Measurements from ENCODE around the gene SPAG17. TPM values are rescaled to one million over a fixed set of nuclear protein-coding genes. Genes with fewer than 3 reads are reported as not detected.
A peak's percentile ranks its signal among the peaks of the same experiment; 100 is the strongest.

SPAG17 gene
- total and polyA plus RNA-seq, 8 donors = 1.3 to 18.3 (median 9.7) TPM

DNA sequence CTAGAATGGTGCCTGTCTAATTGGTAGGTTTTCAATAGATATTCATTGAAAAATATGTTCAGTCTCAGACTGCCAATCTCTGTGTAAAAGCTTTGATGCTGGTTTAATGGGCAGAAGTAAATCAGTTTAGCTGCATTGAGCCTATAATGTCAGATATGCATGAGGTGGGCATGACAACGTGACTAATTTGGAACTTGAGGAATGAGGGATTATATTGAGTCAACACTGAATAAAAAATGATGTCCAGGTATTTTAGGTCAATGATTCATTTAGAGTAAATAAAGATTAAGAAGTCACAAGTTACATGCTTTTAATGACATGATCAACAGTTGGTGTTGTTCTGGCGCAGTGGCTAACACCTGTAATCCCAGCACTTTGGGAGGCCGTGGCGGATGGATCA, 252.5 kb downstream of the SPAG17 start:
- no peak for ATAC-seq
- H3K27me3 ChIP-seq = no peaks in the 10 kb centered on the region

DNA sequence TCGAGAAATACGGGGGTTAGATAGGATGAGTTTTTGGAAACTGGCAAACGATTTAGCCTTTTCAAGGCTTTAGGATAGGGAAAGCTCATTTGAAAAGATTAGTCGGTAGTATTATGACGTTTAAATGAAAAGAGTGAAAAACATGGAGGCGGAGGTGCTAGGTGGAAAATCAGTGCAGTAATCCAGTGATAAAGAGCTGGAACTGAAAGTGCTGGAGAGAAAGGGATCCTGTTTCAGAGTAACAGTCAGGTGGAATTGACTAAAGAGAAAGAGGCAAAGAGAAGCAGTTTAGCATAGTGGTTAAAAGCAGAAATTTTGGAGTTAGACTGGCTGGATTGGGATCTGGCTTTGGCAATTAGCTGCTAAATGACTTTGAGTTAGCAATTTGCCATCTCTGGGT, 254.5 kb downstream of the SPAG17 start:
- peak overlapping the region in 1 of 2 donors; percentile 97 for H3K27ac ChIP-seq
- intact Hi-C loops (cut with DNase I) = no loop called here

More for the DNA sequence above, 252.5 kb downstream of the SPAG17 start:
- H3K4me3 ChIP-seq = no peak overlapping the region
- no peaks in the 10 kb centered on the region for H3K9me3 ChIP-seq
- H3K4me1 ChIP-seq = peaks cover 6 to 31% of the 10 kb centered on the region in 2 donors
- intact Hi-C loops (cut with DNase I) = no loop called here
- TF ChIP-seq, protein P1, sequence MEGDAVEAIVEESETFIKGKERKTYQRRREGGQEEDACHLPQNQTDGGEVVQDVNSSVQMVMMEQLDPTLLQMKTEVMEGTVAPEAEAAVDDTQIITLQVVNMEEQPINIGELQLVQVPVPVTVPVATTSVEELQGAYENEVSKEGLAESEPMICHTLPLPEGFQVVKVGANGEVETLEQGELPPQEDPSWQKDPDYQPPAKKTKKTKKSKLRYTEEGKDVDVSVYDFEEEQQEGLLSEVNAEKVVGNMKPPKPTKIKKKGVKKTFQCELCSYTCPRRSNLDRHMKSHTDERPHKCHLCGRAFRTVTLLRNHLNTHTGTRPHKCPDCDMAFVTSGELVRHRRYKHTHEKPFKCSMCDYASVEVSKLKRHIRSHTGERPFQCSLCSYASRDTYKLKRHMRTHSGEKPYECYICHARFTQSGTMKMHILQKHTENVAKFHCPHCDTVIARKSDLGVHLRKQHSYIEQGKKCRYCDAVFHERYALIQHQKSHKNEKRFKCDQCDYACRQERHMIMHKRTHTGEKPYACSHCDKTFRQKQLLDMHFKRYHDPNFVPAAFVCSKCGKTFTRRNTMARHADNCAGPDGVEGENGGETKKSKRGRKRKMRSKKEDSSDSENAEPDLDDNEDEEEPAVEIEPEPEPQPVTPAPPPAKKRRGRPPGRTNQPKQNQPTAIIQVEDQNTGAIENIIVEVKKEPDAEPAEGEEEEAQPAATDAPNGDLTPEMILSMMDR (IDR thresholded peaks at IDR 0.05) = no peak
- peaks cover 0 to 30% of the 10 kb centered on the region in 2 donors for H3K36me3 ChIP-seq
- DNase-seq = no peak
- H3K27ac ChIP-seq = no peak overlapping the region

DNA sequence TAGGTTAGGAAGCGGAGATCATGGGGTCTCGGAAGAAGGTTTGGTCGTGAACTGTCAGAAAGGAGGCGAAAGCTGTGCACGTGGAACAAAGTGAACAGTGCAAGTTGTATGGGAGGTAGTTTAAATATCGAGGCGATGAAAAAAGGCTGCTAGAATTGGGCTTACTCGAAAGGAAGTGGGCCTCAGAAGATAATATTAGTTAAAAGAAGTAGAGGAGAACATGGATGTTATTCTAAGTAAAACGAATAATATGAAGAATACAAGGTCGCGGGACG, 254.9 kb downstream of the SPAG17 start:
- intact Hi-C loops (cut with DNase I) = no loop called here
- Histone ChIP-seq H3K9me3 (no peaks in the 10 kb centered on the region), H3K27ac (peak overlapping the region in 1 of 2 donors; percentile 97), H3K4me1 (peaks cover 6 to 52% of the 10 kb centered on the region in 2 donors), H3K4me3 (peak overlapping the region; percentile 89 to 99), H3K27me3 (no peaks in the 10 kb centered on the region), H3K36me3 (peaks cover 0 to 12% of the 10 kb centered on the region in 2 donors)
- no peak for ATAC-seq
- peak in 1 of 4 donors; percentile 0 for DNase-seq
- TF ChIP-seq, protein P1 (IDR thresholded peaks at IDR 0.05) = no peak

More for the DNA sequence above, 254.5 kb downstream of the SPAG17 start:
- no peak for DNase-seq
- Histone ChIP-seq H3K4me1 (peaks cover 6 to 51% of the 10 kb centered on the region in 2 donors), H3K9me3 (no peaks in the 10 kb centered on the region), H3K4me3 (peak overlapping the region; percentile 89 to 99), H3K27me3 (no peaks in the 10 kb centered on the region), H3K36me3 (peaks cover 0 to 14% of the 10 kb centered on the region in 2 donors)
- TF ChIP-seq, protein P1 (IDR thresholded peaks at IDR 0.05) = no peak
- ATAC-seq = no peak

DNA sequence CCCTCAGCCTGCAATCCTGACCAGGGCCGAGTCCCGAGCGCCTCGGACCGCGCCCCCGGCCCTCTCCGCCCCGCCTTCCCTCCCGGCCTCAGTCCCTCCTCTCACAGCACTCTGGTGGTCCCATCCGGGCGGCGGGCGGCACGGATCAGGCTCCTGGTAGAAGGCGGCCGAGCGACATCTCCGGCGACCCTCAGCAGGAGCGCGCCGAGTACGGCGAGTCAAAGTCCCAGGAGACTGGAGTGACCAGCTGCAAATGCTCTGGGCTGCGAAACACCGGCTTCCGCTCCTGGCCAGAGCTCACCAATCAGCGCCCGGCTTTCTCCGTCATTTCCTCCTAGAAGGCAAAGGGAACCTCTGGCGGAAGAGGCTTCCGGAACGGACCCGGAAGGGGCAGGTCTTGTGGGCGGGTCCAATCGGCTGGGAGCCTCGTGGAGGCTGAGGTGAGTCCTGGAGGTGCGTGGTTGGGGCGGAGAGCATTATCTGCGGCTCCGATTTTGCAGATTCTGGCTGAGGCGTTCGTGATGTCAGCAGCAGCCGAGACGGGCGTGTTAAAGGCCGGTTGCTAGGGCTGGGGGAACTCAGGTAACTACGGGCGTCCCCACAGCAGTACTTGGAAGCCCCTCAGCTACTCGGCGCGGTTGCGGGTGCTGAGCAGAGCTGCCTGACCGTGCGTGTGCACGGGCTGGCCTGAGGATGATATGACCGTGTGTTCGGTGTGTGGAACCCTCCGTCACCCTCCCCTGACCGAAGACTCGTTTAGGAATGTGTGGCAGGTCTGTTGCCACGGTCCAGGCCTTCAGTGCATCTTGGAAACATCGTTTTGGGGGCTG, 255.5 kb downstream of the SPAG17 start, which contains the start of the genes GDAP2 and WDR3:
TSS of gene GDAP2 (minus strand) at position 279 of the 830 bp plus-strand sequence. CDS start 9,264 bp downstream, outside the sequence.
TSS of gene WDR3 (plus strand) at position 397 of the 830 bp plus-strand sequence. CDS start 3,581 bp downstream, outside the sequence.
- H3K9me3 ChIP-seq = no peaks in the 10 kb centered on the region
- TF ChIP-seq, protein P1 (IDR thresholded peaks at IDR 0.05) = no peak
- H3K27ac ChIP-seq = peak within 1 kb of the TSS; percentile 89 to 97
- DNase-seq = peak; percentile 92 to 98 (median 97)
- peaks cover 0 to 7% of the 10 kb centered on the region in 2 donors for H3K36me3 ChIP-seq
- H3K27me3 ChIP-seq = no peaks in the 10 kb centered on the region
- peak within 1 kb of the TSS; percentile 89 to 99 for H3K4me3 ChIP-seq
- intact Hi-C loops (cut with DNase I) = no loop called here
- H3K4me1 ChIP-seq = peaks cover 6 to 52% of the 10 kb centered on the region in 2 donors
- peak; percentile 97 for ATAC-seq

DNA sequence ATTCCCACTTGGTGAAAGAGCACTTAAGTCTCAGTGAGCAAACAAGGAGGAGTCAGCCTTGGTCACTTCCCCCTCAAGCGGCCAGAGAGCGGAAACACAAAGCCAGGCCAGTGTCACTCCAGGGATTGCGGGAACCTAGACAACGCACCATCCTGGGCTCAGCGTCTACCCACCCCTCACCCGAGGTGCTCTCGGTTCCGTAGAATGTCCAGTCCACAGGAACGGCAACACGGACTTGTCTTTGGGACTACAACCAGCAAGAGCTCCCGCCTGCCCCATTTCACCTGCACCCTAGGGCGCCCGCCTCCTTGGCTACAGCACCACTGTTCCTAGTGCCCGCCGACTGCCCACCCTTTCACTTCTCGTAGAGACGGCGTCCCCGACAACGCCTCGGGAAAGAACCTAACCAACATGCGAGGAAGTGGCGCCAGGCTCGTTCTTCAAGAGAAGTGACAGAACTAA, 256.1 kb downstream of the SPAG17 start:
- peak overlapping the region; percentile 89 to 99 for H3K4me3 ChIP-seq
- peaks cover 6 to 52% of the 10 kb centered on the region in 2 donors for H3K4me1 ChIP-seq
- peak in 3 of 4 donors; percentile 49 to 77 (median 60) for DNase-seq
- peak overlapping the region; percentile 89 to 97 for H3K27ac ChIP-seq
- no peaks in the 10 kb centered on the region for H3K27me3 ChIP-seq
- intact Hi-C loops (cut with DNase I) = no loop called here
- H3K36me3 ChIP-seq = peaks cover 0 to 3% of the 10 kb centered on the region in 2 donors
- peak; percentile 89 for ATAC-seq
- TF ChIP-seq, protein P1 (IDR thresholded peaks at IDR 0.05) = no peak
- no peaks in the 10 kb centered on the region for H3K9me3 ChIP-seq
